K562 (cell line): Measurements from ENCODE around the gene NCAPG2. TPM values are rescaled to one million over a fixed set of nuclear protein-coding genes. Genes with fewer than 3 reads are reported as not detected.

Source experiments
- ADNP ChIP-seq: fragments of 200-800 bp; sonication (Bioruptor generic); IDR thresholded peaks from 2 replicates; pipeline ENCODE4 v1.6.1; 2016; ENCODE audit warnings: missing genetic modification characterization, missing compliant biosample characterization
- ATF3 ChIP-seq, 2 experiments: fragments of 450-650 bp in 1 of 2; sonication (generic) in 1 of 2; formaldehyde crosslinking in 1 of 2; IDR thresholded peaks in 1 of 2; conservative IDR thresholded peaks in 1 of 2; 2 replicates each; pipeline versions ENCODE4 v1.6.1 to v1.8.1; 2016 to 2023; ENCODE audit warnings: mild to moderate bottlenecking in 2 of 2, moderate library complexity in 2 of 2, inconsistent platforms in 1 of 2, missing genetic modification reagents in 1 of 2
- CHD4 ChIP-seq: fragments of 200-600 bp; sonication (generic); IDR thresholded peaks from 3 replicates; pipeline ENCODE4 v1.6.1; 2012; ENCODE audit warnings: low read depth, mild to moderate bottlenecking, mixed read lengths, low read length, inconsistent platforms; ENCODE audit not compliant: insufficient read depth, insufficient replicate concordance, poor library complexity, severe bottlenecking
- ETV6 ChIP-seq, 3 experiments: fragments of 150-350 bp in 1 of 3; sonication (generic) in 1 of 3; formaldehyde crosslinking in 1 of 3; IDR thresholded peaks; 2 replicates each; pipeline versions ENCODE4 v1.6.1 to v1.8.0; 2014 to 2022; ENCODE audit warnings: borderline replicate concordance in 2 of 3, low read depth in 2 of 3, antibody characterized with exemption in 1 of 3, low read length in 1 of 3, mild to moderate bottlenecking in 1 of 3, missing genetic modification reagents in 1 of 3
- GTF2F1 ChIP-seq: IDR thresholded peaks from 2 replicates; pipeline ENCODE4 v1.6.1; 2011; ENCODE audit warnings: low read depth, low read length, improper control_type of control experiment
- NEUROD1 ChIP-seq: fragments of 150-350 bp; IDR thresholded peaks from 2 replicates; pipeline ENCODE4 v1.6.1; 2014; ENCODE audit warnings: borderline replicate concordance, low read length, low read depth; ENCODE audit not compliant: partially characterized antibody
- NFYB ChIP-seq: IDR thresholded peaks from 2 replicates; pipeline ENCODE4 v1.6.1; 2011; ENCODE audit warnings: mild to moderate bottlenecking, moderate library complexity; ENCODE audit not compliant: insufficient read length; ENCODE audit errors: extremely low read depth
- PCBP1 ChIP-seq: fragments of 200-400 bp; formaldehyde crosslinking; IDR thresholded peaks from 2 replicates; pipeline ENCODE4 v1.6.1; 2018; ENCODE audit warnings: mild to moderate bottlenecking, low read depth, low read length; ENCODE audit not compliant: poor library complexity, severe bottlenecking
- PHF21A ChIP-seq: fragments of 450-650 bp; IDR thresholded peaks from 2 replicates; pipeline ENCODE4 v1.6.1; 2017; ENCODE audit warnings: low read depth, borderline replicate concordance
- PRPF4 ChIP-seq: fragments of 200-400 bp; formaldehyde crosslinking; IDR thresholded peaks from one replicate; pipeline ENCODE4 v1.6.1; 2017; ENCODE audit warnings: low read length, low read depth, mild to moderate bottlenecking; ENCODE audit not compliant: insufficient read depth, poor library complexity, severe bottlenecking
- RUNX1 ChIP-seq: sonication (generic); IDR thresholded peaks from 2 replicates; pipeline ENCODE4 v1.6.1; 2016; ENCODE audit warnings: antibody characterized with exemption, low read depth
- SMAD3 ChIP-seq: fragments of 450-650 bp; formaldehyde crosslinking; conservative IDR thresholded peaks from 2 replicates; pipeline ENCODE4 v1.4.0; 2020; ENCODE audit warnings: mild to moderate bottlenecking
- TEAD1 ChIP-seq, 2 experiments: fragments of 450-650 bp in 1 of 2; sonication (generic) in 1 of 2; formaldehyde crosslinking; IDR thresholded peaks; 2 replicates each; pipeline versions ENCODE4 v1.4.0 to v1.8.0; 2020 to 2022; ENCODE audit warnings: mild to moderate bottlenecking in 2 of 2, missing genetic modification reagents in 1 of 2
- ZC3H11A ChIP-seq: IDR thresholded peaks from 2 replicates; pipeline ENCODE4 v1.6.1; 2012; ENCODE audit warnings: low read depth, low read length, improper control_type of control experiment
- ZNF311 ChIP-seq: fragments of 250-450 bp; sonication (Bioruptor Pico); IDR thresholded peaks from 2 replicates; pipeline ENCODE4 v1.4.0; 2020; ENCODE audit warnings: mild to moderate bottlenecking, moderate library complexity
- ZNF766 ChIP-seq: fragments of 200-800 bp; sonication (Bioruptor generic); conservative IDR thresholded peaks from 2 replicates; pipeline ENCODE4 v1.6.1; 2016; ENCODE audit warnings: missing genetic modification characterization, missing compliant biosample characterization
- polyA plus RNA-seq, 8 experiments: library from polyadenylated mRNA; depleted of rRNA in 4 of 8; stranded (reverse) in 5 of 8; unstranded in 3 of 8; fragments of >200 nt; fragmentation: Nextera tagmentation in 2 of 8; fragmentation: Illumina TruSeq in 1 of 8; extraction: Ambion mirVana in 2 of 8; extraction: Trizol in 1 of 8; gene quantifications; 2 replicates each; pipeline versions ENCODE4 v1.2.1 to v1.2.3, GENCODE V29; 2011 to 2014; ENCODE audit warnings: inconsistent platforms in 1 of 8, missing spikeins in 1 of 8
- total RNA-seq, 7 experiments: library from RNA; depleted of rRNA in 6 of 7; stranded (reverse); fragments of >200 nt in 6 of 7; fragmentation: Illumina TruSeq in 2 of 7; extraction: Trizol in 2 of 7; gene quantifications; 2 replicates each; pipeline versions ENCODE4 v1.2.1 to v1.2.3, GENCODE V29; 2011 to 2021; ENCODE audit warnings: low replicate concordance in 1 of 7
- TF ChIP-seq, protein P1 (sequence below): fragments of 250-450 bp; sonication (Bioruptor Pico); IDR thresholded peaks from 2 replicates; pipeline ENCODE4 v1.5.1; 2021; ENCODE audit warnings: mild to moderate bottlenecking
- TF ChIP-seq, protein P2 (sequence below): IDR thresholded peaks from 3 replicates; pipeline ENCODE4 v1.6.1; 2011; ENCODE audit warnings: borderline replicate concordance, mild to moderate bottlenecking; ENCODE audit not compliant: insufficient read length, insufficient read depth
- TF ChIP-seq, protein P3 (sequence below): fragments of 450-650 bp; formaldehyde crosslinking; IDR thresholded peaks from 2 replicates; pipeline ENCODE4 v1.4.0; 2020; ENCODE audit warnings: mild to moderate bottlenecking, moderate library complexity

The NCAPG2 gene
- total and polyA plus RNA-seq, 9 of the 15 experiments (the other 6 are each of a cell fraction or from before 2014, with no cell fraction given): 21.5 to 127 (median 86.1) TPM

GRCh38 chr7:158704524-158705233, at the start of gene NCAPG2 (continued):
- TF ChIP-seq SMAD3 (0 out of 2 replicates have a peak, but pooled peaks have one; percentile 15), NEUROD1 (no peak), GTF2F1 (peak; percentile 64), ZC3H11A (no peak), ETV6 (IDR thresholded peaks at IDR 0.05; ENCODE audit: borderline replicate concordance in 1 of 2, low read depth in 2 of 2, low read length in 1 of 2) (no peak), ETV6 (CRISPR knock-in tag; IDR thresholded peaks at IDR 0.05; ENCODE audit: borderline replicate concordance) (no peak), TEAD1 (CRISPR knock-in tag; IDR thresholded peaks at IDR 0.05) (peak in 1 of 2 experiments; percentile 58; a peak in 1 of 4 replicates), NFYB (no peak), ATF3 (IDR thresholded peaks at IDR 0.05) (no peak; the same call in 1 of the 2 replicates), ATF3 (CRISPR knock-in tag; conservative IDR thresholded peaks at IDR 0.05) (peak; percentile 76), PRPF4 (no peak), PHF21A (no peak), ZNF311 (CRISPR knock-in tag) (no peak), RUNX1 (no peak), PCBP1 (peak; percentile 91), CHD4 (no peak), ZNF766 (peak; percentile 86), ADNP (tag) (no peak)
- TF ChIP-seq, protein P1, sequence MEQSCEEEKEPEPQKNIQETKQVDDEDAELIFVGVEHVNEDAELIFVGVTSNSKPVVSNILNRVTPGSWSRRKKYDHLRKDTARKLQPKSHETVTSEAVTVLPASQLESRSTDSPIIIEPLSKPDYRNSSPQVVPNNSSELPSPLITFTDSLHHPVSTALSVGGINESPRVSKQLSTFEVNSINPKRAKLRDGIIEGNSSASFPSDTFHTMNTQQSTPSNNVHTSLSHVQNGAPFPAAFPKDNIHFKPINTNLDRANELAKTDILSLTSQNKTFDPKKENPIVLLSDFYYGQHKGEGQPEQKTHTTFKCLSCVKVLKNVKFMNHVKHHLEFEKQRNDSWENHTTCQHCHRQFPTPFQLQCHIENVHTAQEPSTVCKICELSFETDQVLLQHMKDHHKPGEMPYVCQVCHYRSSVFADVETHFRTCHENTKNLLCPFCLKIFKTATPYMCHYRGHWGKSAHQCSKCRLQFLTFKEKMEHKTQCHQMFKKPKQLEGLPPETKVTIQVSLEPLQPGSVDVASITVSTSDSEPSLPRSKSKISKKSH (CRISPR knock-in tag): no peak
- TF ChIP-seq, protein P2, sequence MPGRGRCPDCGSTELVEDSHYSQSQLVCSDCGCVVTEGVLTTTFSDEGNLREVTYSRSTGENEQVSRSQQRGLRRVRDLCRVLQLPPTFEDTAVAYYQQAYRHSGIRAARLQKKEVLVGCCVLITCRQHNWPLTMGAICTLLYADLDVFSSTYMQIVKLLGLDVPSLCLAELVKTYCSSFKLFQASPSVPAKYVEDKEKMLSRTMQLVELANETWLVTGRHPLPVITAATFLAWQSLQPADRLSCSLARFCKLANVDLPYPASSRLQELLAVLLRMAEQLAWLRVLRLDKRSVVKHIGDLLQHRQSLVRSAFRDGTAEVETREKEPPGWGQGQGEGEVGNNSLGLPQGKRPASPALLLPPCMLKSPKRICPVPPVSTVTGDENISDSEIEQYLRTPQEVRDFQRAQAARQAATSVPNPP: no peak
- TF ChIP-seq, protein P3, sequence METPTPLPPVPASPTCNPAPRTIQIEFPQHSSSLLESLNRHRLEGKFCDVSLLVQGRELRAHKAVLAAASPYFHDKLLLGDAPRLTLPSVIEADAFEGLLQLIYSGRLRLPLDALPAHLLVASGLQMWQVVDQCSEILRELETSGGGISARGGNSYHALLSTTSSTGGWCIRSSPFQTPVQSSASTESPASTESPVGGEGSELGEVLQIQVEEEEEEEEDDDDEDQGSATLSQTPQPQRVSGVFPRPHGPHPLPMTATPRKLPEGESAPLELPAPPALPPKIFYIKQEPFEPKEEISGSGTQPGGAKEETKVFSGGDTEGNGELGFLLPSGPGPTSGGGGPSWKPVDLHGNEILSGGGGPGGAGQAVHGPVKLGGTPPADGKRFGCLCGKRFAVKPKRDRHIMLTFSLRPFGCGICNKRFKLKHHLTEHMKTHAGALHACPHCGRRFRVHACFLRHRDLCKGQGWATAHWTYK (CRISPR knock-in tag): peak; percentile 46; the same call in 1 of the 2 replicates
